Fibroblast of lung (primary cell): ENCODE results near the gene HOXC10.

Source experiments
- EZH2 ChIP-seq: IDR thresholded peaks from 2 replicates; pipeline ENCODE4 v1.5.1; 2012; ENCODE audit warnings: low read length, control low read depth, mild to moderate bottlenecking; ENCODE audit errors: missing control alignments
- TF ChIP-seq, protein P1 (sequence below), 2 donors: IDR thresholded peaks in 1 of 2; conservative IDR thresholded peaks in 1 of 2; 1 replicate in 1 of 2; 2 replicates in 1 of 2; pipeline ENCODE4 v1.5.1; 2011 to 2012; ENCODE audit warnings: low read length in 2 of 2, control low read depth in 1 of 2, inconsistent platforms in 1 of 2, low read depth in 1 of 2, mild to moderate bottlenecking in 1 of 2

DNA sequence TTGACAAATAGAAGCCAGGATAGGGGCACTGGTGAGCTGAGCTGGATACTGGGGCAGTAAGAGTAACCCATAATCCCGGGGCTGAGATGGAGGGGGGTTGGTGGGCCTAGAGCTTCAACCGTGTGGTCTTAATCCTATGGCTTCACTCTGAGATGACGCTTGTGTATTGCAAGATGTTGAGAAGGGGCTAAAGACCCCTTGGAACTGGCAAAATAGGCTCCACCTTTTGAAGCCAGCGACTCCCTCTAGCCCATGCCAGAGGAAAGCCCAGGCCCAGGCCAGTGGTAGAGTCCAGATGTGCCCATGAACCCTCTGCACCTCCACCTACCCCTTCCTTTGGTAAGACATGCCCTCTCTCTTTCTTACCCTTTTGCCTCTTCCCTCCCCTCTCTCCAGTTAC is 25.6 kb upstream of the HOXC10 start:
- TF ChIP-seq, protein P1, sequence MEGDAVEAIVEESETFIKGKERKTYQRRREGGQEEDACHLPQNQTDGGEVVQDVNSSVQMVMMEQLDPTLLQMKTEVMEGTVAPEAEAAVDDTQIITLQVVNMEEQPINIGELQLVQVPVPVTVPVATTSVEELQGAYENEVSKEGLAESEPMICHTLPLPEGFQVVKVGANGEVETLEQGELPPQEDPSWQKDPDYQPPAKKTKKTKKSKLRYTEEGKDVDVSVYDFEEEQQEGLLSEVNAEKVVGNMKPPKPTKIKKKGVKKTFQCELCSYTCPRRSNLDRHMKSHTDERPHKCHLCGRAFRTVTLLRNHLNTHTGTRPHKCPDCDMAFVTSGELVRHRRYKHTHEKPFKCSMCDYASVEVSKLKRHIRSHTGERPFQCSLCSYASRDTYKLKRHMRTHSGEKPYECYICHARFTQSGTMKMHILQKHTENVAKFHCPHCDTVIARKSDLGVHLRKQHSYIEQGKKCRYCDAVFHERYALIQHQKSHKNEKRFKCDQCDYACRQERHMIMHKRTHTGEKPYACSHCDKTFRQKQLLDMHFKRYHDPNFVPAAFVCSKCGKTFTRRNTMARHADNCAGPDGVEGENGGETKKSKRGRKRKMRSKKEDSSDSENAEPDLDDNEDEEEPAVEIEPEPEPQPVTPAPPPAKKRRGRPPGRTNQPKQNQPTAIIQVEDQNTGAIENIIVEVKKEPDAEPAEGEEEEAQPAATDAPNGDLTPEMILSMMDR (conservative IDR thresholded peaks at IDR 0.05 in 1 of 2, IDR thresholded peaks at IDR 0.05 in 1 of 2; ENCODE audit: low read depth in 1 of 2, low read length in 2 of 2), result no peak
- no peak for TF ChIP-seq EZH2
